Measurements from ENCODE around the gene DHRS3.

DHRS3 gene

GRCh38 chr1:12629511-12629956 is 11.5 kb upstream of the DHRS3 start:
- no peak for DNase-seq (ENCODE audit: low read depth)
- TF ChIP-seq CTCF (IDR thresholded peaks at IDR 0.05; ENCODE audit: insufficient read depth, low read depth, low read length, missing control alignments): no peak
- no peak overlapping the region for H3K4me3 ChIP-seq (ENCODE audit: low read depth, low read length)

- no peak for DNase-seq (ENCODE audit: low read depth)
- no peak for TF ChIP-seq CTCF (IDR thresholded peaks at IDR 0.05; ENCODE audit: insufficient read depth, low read depth, low read length, missing control alignments)
Measured at GRCh38 chr1:12627296-12627695, 9.3 kb upstream of the DHRS3 start.

GRCh38 chr1:12626888-12627287 is 8.9 kb upstream of the DHRS3 start:
- H3K4me3 ChIP-seq (ENCODE audit: low read depth, low read length): no peak overlapping the region
- no peak for TF ChIP-seq CTCF (IDR thresholded peaks at IDR 0.05; ENCODE audit: insufficient read depth, low read depth, low read length, missing control alignments)
- no peak for DNase-seq (ENCODE audit: low read depth)

More at GRCh38 chr1:12627296-12627695, 9.3 kb upstream of the DHRS3 start:
- no peak overlapping the region for H3K4me3 ChIP-seq (ENCODE audit: low read depth, low read length)

GRCh38 chr1:12625276-12625675 is 7.3 kb upstream of the DHRS3 start:
- H3K4me3 ChIP-seq (ENCODE audit: low read depth, low read length): no peak overlapping the region
- DNase-seq (ENCODE audit: low read depth): no peak
- TF ChIP-seq CTCF (IDR thresholded peaks at IDR 0.05; ENCODE audit: insufficient read depth, low read depth, low read length, missing control alignments): no peak

GRCh38 chr1:12622506-12622905 is 4.5 kb upstream of the DHRS3 start:
- H3K4me3 ChIP-seq (ENCODE audit: low read depth, low read length): no peak overlapping the region
- DNase-seq (ENCODE audit: low read depth): no peak
- no peak for TF ChIP-seq CTCF (IDR thresholded peaks at IDR 0.05; ENCODE audit: insufficient read depth, low read depth, low read length, missing control alignments)

- TF ChIP-seq CTCF (IDR thresholded peaks at IDR 0.05; ENCODE audit: insufficient read depth, low read depth, low read length, missing control alignments): no peak
- no peak for DNase-seq (ENCODE audit: low read depth)
- no peak overlapping the region for H3K4me3 ChIP-seq (ENCODE audit: low read depth, low read length)
Measured at GRCh38 chr1:12621346-12622335, 3.6 kb upstream of the DHRS3 start.
